GM10847 (cell line): Measurements from ENCODE around the gene PKDCC.

Experiments
- POLR2A ChIP-seq: IDR thresholded peaks from 2 replicates; pipeline ENCODE4 v1.6.1; 2011; ENCODE audit not compliant: insufficient read length; ENCODE audit errors: extremely low read depth

The PKDCC gene

DNA sequence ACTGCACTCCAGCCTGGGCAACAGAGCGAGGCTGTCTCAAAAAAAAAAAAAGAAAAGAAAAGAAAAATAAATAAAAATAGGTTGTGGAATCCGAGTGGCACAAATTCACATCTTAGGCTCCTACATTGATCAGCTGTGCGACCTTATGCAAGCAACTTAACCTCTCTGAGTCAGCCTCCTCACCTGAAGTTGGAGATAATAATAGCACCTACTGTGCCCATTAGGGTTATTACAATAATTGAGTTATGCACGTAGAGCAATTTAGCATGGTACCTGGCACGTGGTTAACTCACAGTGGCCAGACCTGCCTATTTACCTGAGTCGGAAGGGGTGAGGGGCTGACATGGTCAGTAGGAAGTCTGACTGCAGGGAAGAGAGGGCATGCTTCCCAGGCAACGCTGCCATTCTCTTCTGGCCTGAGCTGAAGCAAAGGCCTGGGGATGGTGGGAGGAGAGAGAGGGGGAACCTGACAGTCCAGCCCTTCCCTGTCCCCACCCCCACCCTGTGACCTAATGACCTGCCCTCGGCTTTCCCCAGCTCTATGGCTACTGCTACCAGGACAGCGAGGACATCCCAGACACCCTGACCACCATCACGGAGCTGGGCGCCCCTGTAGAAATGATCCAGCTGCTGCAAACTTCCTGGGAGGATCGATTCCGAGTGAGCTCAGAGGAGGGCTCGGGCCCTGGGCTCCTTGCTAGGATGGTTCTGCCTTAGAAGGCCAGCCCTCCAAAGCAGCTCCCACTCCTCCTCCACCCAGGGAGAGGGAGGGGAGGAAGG lies 5.1 kb downstream of the PKDCC start:
- no peak for TF ChIP-seq POLR2A

DNA sequence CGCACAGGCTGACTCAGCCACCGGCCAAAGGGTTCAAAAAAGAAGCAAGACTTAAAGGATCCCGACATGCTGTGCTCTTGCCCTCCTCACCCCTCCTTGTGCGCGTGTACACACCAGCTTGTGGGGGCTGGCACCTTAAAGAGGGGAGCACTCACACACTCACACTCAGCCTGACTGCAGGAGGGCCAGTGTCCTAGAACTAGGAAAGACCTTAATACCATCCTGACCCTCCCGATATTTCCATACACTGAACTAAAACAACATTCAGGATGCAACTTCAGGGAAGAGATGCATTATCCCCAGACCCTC lies 5.6 kb downstream of the PKDCC start:
- TF ChIP-seq POLR2A: no peak

DNA sequence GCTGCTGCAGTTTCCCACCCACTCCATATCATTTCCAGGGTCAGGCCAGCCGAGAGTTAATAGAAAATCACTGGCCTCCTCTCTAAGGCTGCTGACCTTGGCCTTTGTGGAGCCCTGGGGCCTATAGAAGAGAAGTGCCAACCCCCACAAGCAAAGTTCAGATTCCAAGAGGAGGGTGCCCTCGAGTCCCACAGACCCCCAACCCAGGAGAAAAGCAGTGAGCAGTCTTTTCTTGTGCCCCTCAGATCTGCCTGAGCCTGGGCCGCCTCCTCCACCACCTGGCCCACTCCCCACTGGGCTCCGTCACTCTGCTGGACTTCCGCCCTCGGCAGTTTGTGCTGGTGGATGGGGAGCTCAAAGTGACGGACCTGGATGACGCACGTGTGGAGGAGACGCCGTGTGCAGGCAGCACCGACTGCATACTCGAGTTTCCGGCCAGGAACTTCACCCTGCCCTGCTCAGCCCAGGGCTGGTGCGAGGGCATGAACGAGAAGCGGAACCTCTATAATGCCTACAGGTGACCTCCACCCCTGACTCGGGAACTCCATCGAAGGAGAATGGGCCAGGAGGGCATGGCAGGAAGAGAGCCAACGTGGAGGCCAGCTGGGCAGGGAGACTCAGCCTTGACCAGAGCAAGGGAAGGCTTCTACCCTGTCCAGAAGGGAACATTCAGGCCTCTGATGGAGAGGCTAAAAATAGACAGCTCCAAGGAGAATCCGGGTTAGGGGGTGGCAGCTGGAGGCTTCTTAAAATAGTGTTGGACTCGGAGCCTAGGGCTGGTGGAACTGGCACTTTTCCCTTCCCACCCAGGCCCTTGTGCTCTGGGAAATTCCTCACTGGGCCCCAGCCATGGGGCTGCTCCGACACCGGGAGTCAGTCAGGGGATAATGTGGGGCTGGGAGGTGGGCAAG lies 6.2 kb downstream of the PKDCC start:
- TF ChIP-seq POLR2A: no peak

DNA sequence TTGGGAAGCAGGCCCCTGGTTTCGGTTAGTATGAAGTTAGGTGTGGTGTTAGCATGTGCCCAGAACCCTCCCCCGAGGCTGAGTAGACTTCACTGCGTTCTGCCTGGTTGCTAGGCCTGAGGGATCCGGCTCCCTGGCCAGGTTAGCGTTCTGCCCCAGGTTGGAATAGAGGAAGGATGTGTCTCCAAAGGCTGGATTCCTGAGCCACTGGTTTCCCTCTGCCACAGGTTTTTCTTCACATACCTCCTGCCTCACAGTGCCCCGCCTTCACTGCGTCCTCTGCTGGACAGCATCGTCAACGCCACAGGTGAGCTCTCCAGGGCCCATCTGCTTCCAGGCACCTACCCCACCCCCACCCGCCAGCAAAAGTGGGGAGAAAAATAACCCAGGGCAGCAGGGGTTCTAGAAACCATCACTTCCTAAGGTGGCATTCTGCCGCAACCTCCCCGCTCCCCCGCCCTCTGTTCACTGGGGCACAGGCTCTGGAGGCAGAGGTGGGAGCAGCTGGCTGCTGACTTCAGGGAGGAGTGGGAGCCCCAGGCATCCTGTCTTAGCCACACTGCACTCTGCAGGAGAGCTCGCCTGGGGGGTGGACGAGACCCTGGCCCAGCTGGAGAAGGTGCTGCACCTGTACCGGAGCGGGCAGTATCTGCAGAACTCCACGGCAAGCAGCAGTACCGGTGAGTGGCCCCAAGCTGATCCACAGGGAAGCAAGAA lies 7.1 kb downstream of the PKDCC start:
- no peak for TF ChIP-seq POLR2A

DNA sequence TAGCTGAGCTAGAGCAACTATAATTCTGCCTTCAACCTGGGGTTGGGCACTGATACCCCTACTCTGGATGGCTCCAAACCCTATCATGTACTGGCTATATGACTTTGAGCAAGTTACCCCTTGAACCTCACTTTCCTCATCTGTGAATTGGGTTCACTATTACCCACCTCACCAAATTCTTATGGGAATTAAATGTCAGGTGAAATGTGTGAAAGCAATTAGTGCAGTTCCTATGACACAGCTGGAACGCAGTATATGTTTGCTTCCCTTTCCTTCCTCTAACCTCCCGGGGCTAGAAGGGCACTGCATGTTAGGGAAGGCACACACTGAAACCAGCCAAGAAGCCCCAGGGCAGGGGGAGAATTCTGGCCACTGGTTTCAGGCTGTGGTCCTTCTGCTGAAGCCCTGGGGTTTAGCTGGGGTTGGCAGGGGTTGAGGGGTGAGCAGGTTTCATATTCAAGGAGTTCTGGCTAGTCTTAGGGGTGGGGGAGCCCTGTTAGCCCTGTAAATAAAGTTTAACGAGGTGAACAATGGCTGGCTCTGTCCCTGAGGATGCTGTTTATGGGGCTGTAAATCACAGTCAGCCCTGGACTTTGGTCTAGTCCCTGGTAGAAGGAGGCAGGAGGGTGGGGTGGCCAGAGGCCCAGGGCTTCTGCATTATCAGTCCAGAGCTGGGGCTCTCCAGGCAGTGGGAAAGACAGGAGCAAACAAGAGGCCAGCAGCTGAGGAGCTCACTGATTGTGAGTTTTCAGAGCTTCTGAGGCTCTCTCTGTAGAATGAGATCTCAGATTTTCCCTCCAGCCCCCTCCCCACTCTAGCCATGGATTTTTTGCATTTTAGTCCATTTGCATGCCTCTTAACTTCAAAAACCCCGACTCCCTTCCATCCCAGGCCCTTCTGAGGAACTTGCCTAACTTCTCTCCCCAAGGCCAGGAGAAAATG lies 8.0 kb downstream of the PKDCC start:
- no peak for TF ChIP-seq POLR2A

DNA sequence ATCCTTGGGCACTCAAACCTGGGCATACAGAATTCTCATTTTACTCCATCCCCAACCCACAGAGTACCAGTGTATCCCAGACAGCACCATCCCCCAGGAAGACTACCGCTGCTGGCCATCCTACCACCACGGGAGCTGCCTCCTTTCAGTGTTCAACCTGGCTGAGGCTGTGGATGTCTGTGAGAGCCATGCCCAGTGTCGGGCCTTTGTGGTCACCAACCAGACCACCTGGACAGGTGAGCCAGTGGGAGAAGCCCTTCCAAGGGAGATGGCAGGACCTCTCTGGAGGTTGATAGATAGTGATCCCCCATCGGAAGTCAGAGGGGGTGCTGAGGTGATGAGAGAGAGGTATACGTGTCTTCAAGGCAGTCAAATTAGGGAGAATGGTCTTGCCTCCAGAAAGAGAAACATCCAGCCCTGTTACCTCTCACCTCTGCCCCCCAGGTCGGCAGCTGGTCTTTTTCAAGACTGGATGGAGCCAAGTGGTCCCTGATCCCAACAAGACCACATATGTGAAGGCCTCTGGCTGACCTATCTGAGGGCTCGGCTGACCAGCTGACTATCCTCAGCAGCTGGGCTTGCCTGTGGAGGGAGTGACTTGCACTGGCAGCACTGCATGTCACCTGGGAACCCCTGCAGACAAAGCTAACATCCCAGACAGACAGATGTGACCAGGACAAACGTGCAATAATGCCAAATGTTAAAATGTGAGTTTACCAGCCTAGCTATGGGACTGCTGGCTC lies 9.5 kb downstream of the PKDCC start:
- no peak for TF ChIP-seq POLR2A

DNA sequence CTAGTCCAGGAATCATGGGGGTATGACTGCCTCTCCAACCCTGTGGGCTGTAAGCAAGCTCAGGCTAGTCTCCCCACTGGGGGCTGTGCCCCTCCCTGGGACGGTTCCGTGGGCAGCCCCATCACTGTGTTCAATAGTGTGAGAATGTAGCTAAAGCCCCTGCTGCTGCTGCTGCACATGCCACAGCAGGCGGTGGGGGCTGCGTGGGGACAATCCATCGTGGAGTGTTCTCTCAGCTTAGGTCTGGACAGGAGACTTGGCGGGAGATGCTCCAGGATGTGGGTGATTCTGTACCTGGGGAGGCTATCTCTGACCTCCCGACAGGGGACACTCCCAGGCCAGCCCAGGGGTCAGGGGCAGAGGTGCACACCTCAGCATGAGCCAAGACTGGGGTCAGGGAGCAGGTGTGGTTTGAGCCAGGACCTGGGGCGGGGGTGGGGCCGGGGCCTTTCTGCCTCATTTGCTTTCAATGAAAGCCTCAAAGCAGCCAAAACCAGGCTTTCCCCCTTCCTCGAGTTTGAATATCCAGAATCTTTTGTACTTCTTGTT lies 10.2 kb downstream of the PKDCC start:
- TF ChIP-seq POLR2A: no peak

DNA sequence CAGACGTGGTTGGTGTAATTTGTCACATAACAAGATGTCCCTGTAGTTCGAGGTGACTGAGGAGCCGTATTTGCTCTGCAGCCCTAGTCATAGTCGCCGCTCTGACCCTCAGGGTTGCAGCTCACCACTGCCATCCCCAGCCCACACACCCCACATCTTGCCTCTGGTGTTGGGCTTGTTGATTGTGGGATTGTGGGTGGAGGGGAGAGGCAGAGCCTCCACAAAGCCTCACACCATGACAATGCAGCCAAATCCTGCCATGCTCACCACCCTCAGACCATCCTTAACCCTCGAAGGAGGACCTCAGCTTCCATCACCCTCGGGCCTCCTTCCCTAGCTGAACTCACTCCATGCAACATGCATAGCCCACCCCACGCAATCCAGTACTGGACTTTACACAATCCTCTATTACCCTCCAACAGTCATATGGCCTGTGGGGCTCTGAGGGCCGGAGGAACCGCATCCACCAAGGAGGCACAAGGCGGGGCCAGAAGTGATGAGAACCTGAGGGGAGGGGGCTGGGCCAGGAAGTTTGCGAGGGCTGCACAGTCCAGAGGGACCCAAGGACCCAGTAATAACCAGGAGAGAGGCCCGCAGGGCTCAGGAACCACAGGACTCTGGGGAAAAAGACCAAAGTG lies 11.6 kb downstream of the PKDCC start:
- TF ChIP-seq POLR2A: no peak

DNA sequence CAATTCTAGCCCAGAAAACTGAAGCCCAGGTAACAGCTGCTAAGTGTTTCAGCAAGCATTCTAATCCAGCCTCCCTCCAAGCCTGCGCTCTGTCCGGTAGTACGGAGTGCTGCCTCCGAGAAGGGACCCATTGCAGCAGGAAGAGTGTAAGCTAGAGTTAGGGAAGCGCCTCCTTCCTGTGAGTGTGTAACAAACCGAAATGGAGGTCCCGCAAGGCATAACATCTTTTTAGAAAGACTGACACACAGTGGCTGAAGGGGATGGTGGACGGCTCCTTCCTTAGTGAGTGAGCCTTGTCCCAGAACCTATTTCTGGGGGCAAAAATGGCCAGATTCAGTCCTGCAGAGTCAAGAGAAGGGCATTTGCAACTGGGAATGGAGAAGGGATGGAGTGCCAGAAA lies 12.2 kb downstream of the PKDCC start:
- TF ChIP-seq POLR2A: no peak

DNA sequence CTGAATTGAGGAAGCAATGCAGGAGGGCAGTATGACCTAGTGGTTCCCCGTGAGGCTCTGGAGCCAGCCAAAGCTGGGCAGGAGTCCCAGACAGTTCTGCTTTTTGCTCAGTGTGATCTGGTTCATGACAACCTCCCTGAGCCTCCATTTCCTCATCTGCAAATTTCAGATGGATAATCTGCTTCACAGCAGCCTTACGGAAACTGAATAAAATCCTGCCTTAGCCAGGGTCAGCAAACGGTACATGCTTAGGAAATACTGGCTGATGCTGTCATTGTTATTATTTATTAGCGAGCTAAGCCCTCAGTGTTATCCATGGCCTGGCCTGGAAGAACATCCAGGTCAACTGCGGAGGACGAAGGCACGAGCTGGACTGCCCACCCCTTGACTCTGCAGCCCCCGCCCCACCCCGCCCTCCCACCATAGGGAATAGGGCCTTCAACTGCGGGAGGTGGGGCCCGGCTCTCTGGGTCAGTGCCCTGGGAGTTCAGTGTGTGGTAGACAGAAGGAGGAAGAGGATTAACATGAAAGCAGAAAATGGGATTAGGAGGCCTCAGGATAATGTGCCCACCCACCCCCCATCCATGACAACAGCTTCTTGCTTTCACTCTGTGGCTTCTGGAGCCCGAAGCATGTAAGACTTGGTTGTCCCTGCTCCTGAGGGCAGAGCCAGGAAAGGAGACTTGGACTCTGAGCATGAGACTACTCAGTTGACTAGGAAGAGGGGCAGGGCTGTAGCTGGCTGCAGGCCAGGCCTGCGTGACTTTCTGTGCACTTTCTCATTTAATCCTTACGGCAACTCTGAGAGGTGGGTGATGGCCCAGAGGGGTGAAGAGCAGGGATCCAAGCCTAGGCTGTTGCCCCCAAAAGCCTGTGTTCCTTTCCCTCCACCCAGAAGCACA lies 13.1 kb downstream of the PKDCC start:
- TF ChIP-seq POLR2A: no peak

DNA sequence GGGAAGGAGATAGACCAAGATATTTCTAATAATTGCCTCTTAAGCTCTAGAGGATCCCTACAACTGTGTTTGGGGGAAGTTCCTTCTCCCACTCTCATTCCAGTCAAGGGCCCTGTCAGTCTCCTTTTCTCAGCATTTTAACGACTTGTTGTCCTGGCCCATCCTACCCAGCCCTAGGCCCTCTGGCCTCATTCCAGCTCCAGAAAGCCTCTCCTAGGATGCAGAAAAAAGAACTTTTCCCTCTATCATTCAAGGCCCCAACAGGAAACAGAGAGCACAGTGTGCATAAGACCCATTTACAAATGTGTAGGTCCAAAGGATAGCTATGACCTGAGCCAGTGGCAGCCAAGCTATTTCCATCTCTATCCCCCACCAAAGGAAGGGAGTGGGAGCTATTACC lies 14.0 kb downstream of the PKDCC start:
- no peak for TF ChIP-seq POLR2A

DNA sequence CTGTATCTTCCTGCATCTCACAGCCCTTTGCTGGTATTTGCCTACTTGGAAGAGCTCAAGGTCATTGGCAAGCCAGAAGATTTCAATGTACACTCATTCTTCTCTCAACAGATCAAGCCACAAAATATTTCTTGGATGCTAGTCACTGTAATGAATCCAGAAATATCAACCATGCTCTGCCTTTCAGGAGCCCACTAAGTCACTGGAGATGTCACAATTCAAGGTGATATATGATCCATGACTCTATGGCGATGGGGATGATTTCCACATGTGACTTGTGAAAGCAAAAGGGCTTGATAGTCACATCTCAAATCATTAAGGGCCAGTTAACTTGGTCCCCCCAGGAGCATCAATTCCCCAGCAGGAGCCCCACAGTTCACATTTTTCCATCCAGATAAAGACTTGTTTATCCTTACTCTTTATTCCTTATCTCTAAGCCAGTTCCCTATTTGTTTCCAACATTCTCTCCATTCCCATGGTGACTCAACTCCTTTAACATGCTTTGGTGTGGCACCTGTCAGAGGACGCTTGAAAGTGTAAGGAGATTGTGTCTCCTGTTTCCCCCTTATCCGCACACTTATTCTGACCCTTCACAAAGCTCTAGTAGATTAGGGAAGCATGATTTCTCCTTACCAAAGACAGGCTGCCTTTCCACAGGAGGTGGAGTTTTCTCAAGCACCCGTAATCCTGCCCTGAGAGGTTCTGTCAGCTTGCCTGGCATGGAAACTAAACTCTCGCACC lies 15.8 kb downstream of the PKDCC start:
- TF ChIP-seq POLR2A: no peak
